HepG2 (cell line): ENCODE measurements around the gene TRAP1. TPM values are rescaled to one million over a fixed set of nuclear protein-coding genes. Genes with fewer than 3 reads are reported as not detected.

Experiments used
- ELF4 ChIP-seq: sonication (generic); formaldehyde crosslinking; IDR thresholded peaks from 2 replicates; pipeline ENCODE4 v1.5.0; 2020; ENCODE audit warnings: missing genetic modification reagents, mild to moderate bottlenecking, moderate library complexity, borderline replicate concordance
- KMT2A ChIP-seq: sonication (generic); formaldehyde crosslinking; IDR thresholded peaks from 2 replicates; pipeline ENCODE4 v1.4.0; 2020; ENCODE audit warnings: missing genetic modification reagents
- MYC ChIP-seq: sonication (generic); formaldehyde crosslinking; IDR thresholded peaks from 2 replicates; pipeline ENCODE4 v1.9.0; 2021; ENCODE audit warnings: missing genetic modification reagents, borderline replicate concordance
- NAIF1 ChIP-seq: sonication (generic); formaldehyde crosslinking; IDR thresholded peaks from 2 replicates; pipeline ENCODE4 v1.5.0; 2020; ENCODE audit warnings: mild to moderate bottlenecking, missing genetic modification reagents, borderline replicate concordance
- NR1H2 ChIP-seq: sonication (generic); formaldehyde crosslinking; IDR thresholded peaks from 2 replicates; pipeline ENCODE4 v1.8.1; 2022; ENCODE audit warnings: low read depth, missing genetic modification reagents, borderline replicate concordance
- PAXIP1 ChIP-seq: sonication (generic); formaldehyde crosslinking; conservative IDR thresholded peaks from 2 replicates; pipeline ENCODE4 v1.4.0; 2020; ENCODE audit warnings: mild to moderate bottlenecking, missing genetic modification reagents, moderate library complexity
- PREB ChIP-seq: sonication (generic); formaldehyde crosslinking; IDR thresholded peaks from 2 replicates; pipeline ENCODE4 v1.4.0; 2020; ENCODE audit warnings: missing genetic modification reagents
- REL ChIP-seq: sonication (generic); formaldehyde crosslinking; conservative IDR thresholded peaks from 2 replicates; pipeline ENCODE4 v1.8.0; 2022; ENCODE audit warnings: mild to moderate bottlenecking, missing genetic modification reagents, moderate library complexity
- RFX5 ChIP-seq: IDR thresholded peaks from 2 replicates; pipeline ENCODE4 v1.6.1; 2011; ENCODE audit warnings: low read depth, low read length, improper control_type of control experiment
- SIN3A ChIP-seq: IDR thresholded peaks from 2 replicates; pipeline ENCODE4 v1.6.1; 2011; ENCODE audit warnings: low read depth, mild to moderate bottlenecking, control low read depth, low read length, borderline replicate concordance
- SIX1 ChIP-seq: sonication (generic); formaldehyde crosslinking; IDR thresholded peaks from 2 replicates; pipeline ENCODE4 v1.4.0; 2020; ENCODE audit warnings: missing genetic modification reagents, borderline replicate concordance
- SMAD1 ChIP-seq: sonication (generic); formaldehyde crosslinking; IDR thresholded peaks from 2 replicates; pipeline ENCODE4 v1.4.0; 2020; ENCODE audit warnings: missing genetic modification reagents, low read depth, mild to moderate bottlenecking, borderline replicate concordance
- XRCC5 ChIP-seq: fragments of 200-400 bp; formaldehyde crosslinking; optimal IDR thresholded peaks from 2 replicates; pipeline ENCODE3; 2017; ENCODE audit warnings: mild to moderate bottlenecking, low read length
- YY1 ChIP-seq: IDR thresholded peaks from 2 replicates; pipeline ENCODE4 v1.6.1; 2011; ENCODE audit warnings: low read length, low read depth, moderate library complexity, mild to moderate bottlenecking; ENCODE audit not compliant: insufficient read depth, insufficient replicate concordance
- ZBTB26 ChIP-seq: IDR thresholded peaks from 2 replicates; pipeline ENCODE4 v1.6.1; 2016; ENCODE audit warnings: missing compliant biosample characterization, missing genetic modification reagents, borderline replicate concordance
- ZNF264 ChIP-seq: sonication (generic); formaldehyde crosslinking; IDR thresholded peaks from 2 replicates; pipeline ENCODE4 v1.4.0; 2020; ENCODE audit warnings: missing genetic modification reagents
- ZNF350 ChIP-seq: sonication (generic); formaldehyde crosslinking; IDR thresholded peaks from 2 replicates; pipeline ENCODE4 v1.4.0; 2020; ENCODE audit warnings: mild to moderate bottlenecking, low read depth, missing genetic modification reagents, borderline replicate concordance
- ZNF572 ChIP-seq: sonication (generic); formaldehyde crosslinking; IDR thresholded peaks from 2 replicates; pipeline ENCODE4 v1.5.1; 2020; ENCODE audit warnings: mild to moderate bottlenecking, missing genetic modification reagents
- ZNF577 ChIP-seq: sonication (generic); formaldehyde crosslinking; IDR thresholded peaks from 2 replicates; pipeline ENCODE4 v1.4.0; 2020; ENCODE audit warnings: mild to moderate bottlenecking, low read depth, missing genetic modification reagents, borderline replicate concordance
- ZNF619 ChIP-seq: sonication (generic); formaldehyde crosslinking; IDR thresholded peaks from 2 replicates; pipeline ENCODE4 v1.4.0; 2020; ENCODE audit warnings: mild to moderate bottlenecking, missing genetic modification reagents
- ZNF703 ChIP-seq: sonication (generic); formaldehyde crosslinking; IDR thresholded peaks from 2 replicates; pipeline ENCODE4 v1.5.1; 2020; ENCODE audit warnings: missing genetic modification reagents, mild to moderate bottlenecking, moderate library complexity, borderline replicate concordance
- ZNF781 ChIP-seq: sonication (generic); formaldehyde crosslinking; IDR thresholded peaks from 2 replicates; pipeline ENCODE4 v1.5.1; 2020; ENCODE audit warnings: borderline replicate concordance, mild to moderate bottlenecking, missing genetic modification reagents; ENCODE audit errors: not compliant biosample characterization
- ZNF788 ChIP-seq: sonication (generic); formaldehyde crosslinking; IDR thresholded peaks from 2 replicates; pipeline ENCODE4 v1.5.0; 2020; ENCODE audit warnings: mild to moderate bottlenecking, missing genetic modification reagents, borderline replicate concordance
- ZNF850 ChIP-seq: sonication (generic); formaldehyde crosslinking; conservative IDR thresholded peaks from 2 replicates; pipeline ENCODE4 v1.9.0; 2021; ENCODE audit warnings: mild to moderate bottlenecking, missing genetic modification reagents
- ZNF891 ChIP-seq: sonication (generic); formaldehyde crosslinking; IDR thresholded peaks from 2 replicates; pipeline ENCODE4 v1.5.0; 2020; ENCODE audit warnings: mild to moderate bottlenecking, missing genetic modification reagents
- polyA plus RNA-seq, 8 experiments: library from polyadenylated mRNA; depleted of rRNA in 3 of 8; stranded (reverse) in 7 of 8; unstranded in 1 of 8; fragments of >200 nt; fragmentation: Illumina TruSeq in 4 of 8; extraction: Trizol in 4 of 8; gene quantifications; 2 replicates each; pipeline versions ENCODE4 v1.2.1 to v1.2.3, GENCODE V29; 2011 to 2016; ENCODE audit warnings: low read depth in 4 of 8, missing spikeins in 1 of 8, mixed read lengths in 1 of 8; ENCODE audit not compliant: insufficient read depth in 1 of 8
- total RNA-seq, 5 experiments: library from RNA; depleted of rRNA; stranded (reverse); fragments of >200 nt; fragmentation: Illumina TruSeq; extraction: Trizol; gene quantifications; 2 replicates each; pipeline ENCODE4 v1.2.3, GENCODE V29; 2016; ENCODE audit warnings: low read depth in 1 of 5

Gene TRAP1
- total and polyA plus RNA-seq, 2 of the 13 experiments (the other 11 are each of a cell fraction or from before 2014, with no cell fraction given): 127 to 240 TPM

- TF ChIP-seq ZBTB26 (CRISPR knock-in tag): no peak
- no peak for TF ChIP-seq RFX5
- no peak for TF ChIP-seq KMT2A (CRISPR knock-in tag)
- TF ChIP-seq REL (CRISPR knock-in tag): no peak
- 0 out of 2 replicates have a peak, but pooled peaks have one; percentile 29 for TF ChIP-seq ELF4 (CRISPR knock-in tag)
- no peak for TF ChIP-seq PAXIP1
- TF ChIP-seq ZNF703 (CRISPR knock-in tag): no peak
- TF ChIP-seq ZNF619 (CRISPR knock-in tag): 0 out of 2 replicates have a peak, but pooled peaks have one; percentile 52
- no peak for TF ChIP-seq SIX1
- TF ChIP-seq PREB (CRISPR knock-in tag): no peak
- TF ChIP-seq YY1: no peak
- TF ChIP-seq MYC (CRISPR knock-in tag): peak; percentile 37; the same call in 1 of the 2 replicates
- peak; percentile 72; the same call in 1 of the 2 replicates for TF ChIP-seq ZNF572
- peak; percentile 36 for TF ChIP-seq ZNF781
- peak; percentile 84; the same call in 1 of the 2 replicates for TF ChIP-seq ZNF891
- TF ChIP-seq ZNF264 (CRISPR knock-in tag): 0 out of 2 replicates have a peak, but pooled peaks have one; percentile 17
- TF ChIP-seq XRCC5: peak; percentile 36
- TF ChIP-seq NR1H2 (CRISPR knock-in tag): no peak
- TF ChIP-seq ZNF577 (CRISPR knock-in tag): no peak
- no peak for TF ChIP-seq ZNF850 (CRISPR knock-in tag)
- TF ChIP-seq ZNF350: peak; percentile 20; the same call in 1 of the 2 replicates
- 0 out of 2 replicates have a peak, but pooled peaks have one; percentile 48 for TF ChIP-seq NAIF1 (CRISPR knock-in tag)
- TF ChIP-seq ZNF788 (CRISPR knock-in tag): peak; percentile 33; the same call in 1 of the 2 replicates
- 0 out of 2 replicates have a peak, but pooled peaks have one; percentile 7 for TF ChIP-seq SMAD1 (CRISPR knock-in tag)
- no peak for TF ChIP-seq SIN3A
Observed at GRCh38 chr16:3716831-3717234, 491 bp downstream of the TRAP1 start (continued).
